Measurements from ENCODE around the gene TNFSF15.
A peak's percentile ranks its signal among the peaks of the same experiment; 100 is the strongest.
"Not testable (repeated sequence)": the region's sequence is repeated elsewhere in the genome, so short reads cannot be mapped to it uniquely, and the experiment has no call there.

The TNFSF15 gene

GRCh38 chr9:114745879-114746550 is 59.8 kb downstream of the TNFSF15 start:
- no peak for DNase-seq

GRCh38 chr9:114745108-114745848 is 60.6 kb downstream of the TNFSF15 start:
- DNase-seq = no peak

GRCh38 chr9:114743446-114743845 is 62.4 kb downstream of the TNFSF15 start:
- no peak for DNase-seq

GRCh38 chr9:114742947-114743346 is 62.9 kb downstream of the TNFSF15 start:
- no peak for DNase-seq

GRCh38 chr9:114741521-114741920 is 64.3 kb downstream of the TNFSF15 start:
- not testable (repeated sequence) for DNase-seq

GRCh38 chr9:114738581-114739316 is 67.1 kb downstream of the TNFSF15 start:
- peak; percentile 45 for DNase-seq

GRCh38 chr9:114737847-114738246 is 68.0 kb downstream of the TNFSF15 start:
- no peak for DNase-seq

- DNase-seq = no peak
Observed at GRCh38 chr9:114737118-114737517, 68.7 kb downstream of the TNFSF15 start.

GRCh38 chr9:114735704-114736103 is 70.1 kb downstream of the TNFSF15 start:
- no peak for DNase-seq

- DNase-seq = not testable (repeated sequence)
Observed at GRCh38 chr9:114735139-114735538, 70.7 kb downstream of the TNFSF15 start.

All from effector CD8-positive, alpha-beta T cell (primary cell).